Prostate gland (tissue), 2 donors: ENCODE measurements around the gene FBN3.

Source experiments
- POLR2A ChIP-seq: fragments of 450-650 bp; IDR thresholded peaks from one replicate; pipeline ENCODE4 v1.6.1; 2016; ENCODE audit warnings: antibody characterized with exemption, mild to moderate bottlenecking
- POLR2AphosphoS5 ChIP-seq: sonication (generic); formaldehyde crosslinking; IDR thresholded peaks from one replicate; pipeline ENCODE4 v1.6.1; 2017; ENCODE audit warnings: antibody characterized with exemption
- TF ChIP-seq, protein P1 (sequence below), 4 experiments: fragments of 200-600 bp in 2 of 4; fragments of 450-650 bp in 2 of 4; sonication (generic) in 2 of 4; IDR thresholded peaks; 1 replicate in 3 of 4; 2 replicates in 1 of 4; pipeline ENCODE4 v1.5.1; 2016 to 2019; ENCODE audit warnings: antibody characterized with exemption in 4 of 4, mild to moderate bottlenecking in 2 of 4, moderate library complexity in 2 of 4

GRCh38 chr19:8107301-8107903, 42.0 kb downstream of the FBN3 start:
- TF ChIP-seq, protein P1, sequence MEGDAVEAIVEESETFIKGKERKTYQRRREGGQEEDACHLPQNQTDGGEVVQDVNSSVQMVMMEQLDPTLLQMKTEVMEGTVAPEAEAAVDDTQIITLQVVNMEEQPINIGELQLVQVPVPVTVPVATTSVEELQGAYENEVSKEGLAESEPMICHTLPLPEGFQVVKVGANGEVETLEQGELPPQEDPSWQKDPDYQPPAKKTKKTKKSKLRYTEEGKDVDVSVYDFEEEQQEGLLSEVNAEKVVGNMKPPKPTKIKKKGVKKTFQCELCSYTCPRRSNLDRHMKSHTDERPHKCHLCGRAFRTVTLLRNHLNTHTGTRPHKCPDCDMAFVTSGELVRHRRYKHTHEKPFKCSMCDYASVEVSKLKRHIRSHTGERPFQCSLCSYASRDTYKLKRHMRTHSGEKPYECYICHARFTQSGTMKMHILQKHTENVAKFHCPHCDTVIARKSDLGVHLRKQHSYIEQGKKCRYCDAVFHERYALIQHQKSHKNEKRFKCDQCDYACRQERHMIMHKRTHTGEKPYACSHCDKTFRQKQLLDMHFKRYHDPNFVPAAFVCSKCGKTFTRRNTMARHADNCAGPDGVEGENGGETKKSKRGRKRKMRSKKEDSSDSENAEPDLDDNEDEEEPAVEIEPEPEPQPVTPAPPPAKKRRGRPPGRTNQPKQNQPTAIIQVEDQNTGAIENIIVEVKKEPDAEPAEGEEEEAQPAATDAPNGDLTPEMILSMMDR (IDR thresholded peaks at IDR 0.05): no peak
- no peak for TF ChIP-seq POLR2A
- TF ChIP-seq POLR2AphosphoS5: no peak
